HEK293 (cell line): ENCODE results near the gene PPP2R3A.

Source experiments
- CTCF ChIA-PET: fragments of 350-600 bp; formaldehyde crosslinking; extraction: SDS; loops from one replicate; lab custom pipeline; 2021; ENCODE audit warnings: antibody characterized with exemption; lab: Yijun Ruan, JAX
- POLR2A ChIA-PET: fragments of 300-600 bp; formaldehyde crosslinking; extraction: SDS; loops from one replicate; lab custom pipeline; 2020; ENCODE audit warnings: antibody characterized with exemption, inconsistent platforms; lab: Yijun Ruan, JAX
- H3K27ac ChIP-seq: fragments of 200-500 bp; sonication (Bioruptor generic); 2 replicates; pipeline ENCODE4 v1.5.1; 2014; ENCODE audit warnings: low read depth, low read length, control low read depth, inconsistent platforms; ENCODE audit errors: extremely low read depth
- H3K36me3 ChIP-seq, 2 experiments: fragments of 200-500 bp in 1 of 2; sonication (Bioruptor generic) in 1 of 2; 1 replicate in 1 of 2; 2 replicates in 1 of 2; pipeline ENCODE4 v1.5.1; 2014 to 2017; ENCODE audit warnings: inconsistent platforms in 2 of 2, low read length in 2 of 2; ENCODE audit not compliant: control insufficient read depth in 2 of 2, insufficient read depth in 1 of 2
- H3K4me1 ChIP-seq: fragments of 200-500 bp; sonication (Bioruptor generic); 2 replicates; pipeline ENCODE4 v1.5.1; 2014; ENCODE audit warnings: mild to moderate bottlenecking, low read length, inconsistent platforms; ENCODE audit not compliant: control insufficient read depth, insufficient read depth
- H3K4me3 ChIP-seq: 2 replicates; pipeline ENCODE4 v1.5.1; 2011; ENCODE audit warnings: low read depth, mild to moderate bottlenecking, control low read depth, low read length, moderate library complexity
- H3K9me3 ChIP-seq: fragments of 200-500 bp; sonication (Bioruptor generic); 2 replicates; pipeline ENCODE4 v1.5.1; 2014; ENCODE audit warnings: low read depth, low read length, inconsistent platforms; ENCODE audit not compliant: control insufficient read depth, insufficient read depth
- FEZF1 ChIP-seq: fragments of 450-650 bp; formaldehyde crosslinking; IDR thresholded peaks from 2 replicates; pipeline ENCODE4 v1.5.1; 2016; ENCODE audit warnings: missing biosample characterization, missing genetic modification characterization
- GLI2 ChIP-seq: fragments of 450-650 bp; formaldehyde crosslinking; IDR thresholded peaks from 2 replicates; pipeline ENCODE4; 2017; ENCODE audit warnings: missing biosample characterization, missing genetic modification characterization, low read depth, borderline replicate concordance
- GLIS1 ChIP-seq: fragments of 450-650 bp; formaldehyde crosslinking; IDR thresholded peaks from 2 replicates; pipeline ENCODE4 v1.5.1; 2016; ENCODE audit warnings: missing biosample characterization, missing genetic modification characterization
- OVOL3 ChIP-seq: fragments of 450-650 bp; formaldehyde crosslinking; IDR thresholded peaks from 2 replicates; pipeline ENCODE4 v1.5.1; 2016; ENCODE audit warnings: missing biosample characterization, missing genetic modification characterization
- ZBTB17 ChIP-seq: fragments of 450-650 bp; formaldehyde crosslinking; IDR thresholded peaks from 2 replicates; pipeline ENCODE4 v1.5.1; 2016; ENCODE audit warnings: missing biosample characterization, missing genetic modification characterization
- ZBTB7A ChIP-seq: fragments of 450-650 bp; formaldehyde crosslinking; IDR thresholded peaks from 2 replicates; pipeline ENCODE4 v1.5.1; 2016; ENCODE audit warnings: low read depth, missing biosample characterization, missing genetic modification characterization
- ZEB2 ChIP-seq: fragments of 450-650 bp; formaldehyde crosslinking; IDR thresholded peaks from 2 replicates; pipeline ENCODE4 v1.5.1; 2016; ENCODE audit warnings: missing biosample characterization, missing genetic modification characterization
- ZNF184 ChIP-seq: fragments of 450-650 bp; IDR thresholded peaks from 2 replicates; pipeline ENCODE4 v1.5.1; 2018; ENCODE audit warnings: missing biosample characterization, mild to moderate bottlenecking, missing genetic modification characterization
- ZNF292 ChIP-seq: fragments of 450-650 bp; formaldehyde crosslinking; IDR thresholded peaks from 2 replicates; pipeline ENCODE4 v1.5.1; 2016; ENCODE audit warnings: low read depth, missing biosample characterization, missing genetic modification characterization, borderline replicate concordance
- ZNF404 ChIP-seq: fragments of 450-650 bp; formaldehyde crosslinking; IDR thresholded peaks from 2 replicates; pipeline ENCODE4 v1.5.1; 2017; ENCODE audit warnings: missing biosample characterization, missing genetic modification characterization
- ZNF426 ChIP-seq: fragments of 450-650 bp; formaldehyde crosslinking; IDR thresholded peaks from 2 replicates; pipeline ENCODE4 v1.5.1; 2017; ENCODE audit warnings: missing biosample characterization, missing genetic modification characterization, mild to moderate bottlenecking, inconsistent platforms, moderate library complexity
- ZNF529 ChIP-seq: fragments of 450-650 bp; formaldehyde crosslinking; IDR thresholded peaks from 2 replicates; pipeline ENCODE4 v1.5.1; 2017; ENCODE audit warnings: missing genetic modification characterization, missing biosample characterization; ENCODE audit not compliant: insufficient replicate concordance
- ZNF654 ChIP-seq: fragments of 450-650 bp; formaldehyde crosslinking; IDR thresholded peaks from 2 replicates; pipeline ENCODE4 v1.5.1; 2016; ENCODE audit warnings: low read depth, missing biosample characterization, missing genetic modification characterization
- ZNF830 ChIP-seq: fragments of 450-650 bp; IDR thresholded peaks from 2 replicates; pipeline ENCODE4 v1.5.0; 2018; ENCODE audit warnings: missing biosample characterization, missing genetic modification characterization, low read depth, mild to moderate bottlenecking, moderate library complexity
- ZSCAN23 ChIP-seq: fragments of 450-650 bp; formaldehyde crosslinking; IDR thresholded peaks from 2 replicates; pipeline ENCODE4 v1.5.1; 2016; ENCODE audit warnings: missing biosample characterization, missing genetic modification characterization
- TF ChIP-seq, protein P1 (sequence below): fragments of 450-650 bp; formaldehyde crosslinking; IDR thresholded peaks from 2 replicates; pipeline ENCODE4 v1.5.1; 2017; ENCODE audit warnings: missing biosample characterization, missing genetic modification characterization
- TF ChIP-seq, protein P2 (sequence below): fragments of 450-650 bp; formaldehyde crosslinking; IDR thresholded peaks from 2 replicates; pipeline ENCODE4; 2016; ENCODE audit warnings: missing biosample characterization, missing genetic modification characterization
- TF ChIP-seq, protein P3 (sequence below): fragments of 450-650 bp; formaldehyde crosslinking; IDR thresholded peaks from 2 replicates; pipeline ENCODE4 v1.5.1; 2016; ENCODE audit warnings: missing biosample characterization, missing genetic modification characterization
- TF ChIP-seq, protein P4 (sequence below): fragments of 450-650 bp; formaldehyde crosslinking; IDR thresholded peaks from 2 replicates; pipeline ENCODE4 v1.5.1; 2016; ENCODE audit warnings: missing biosample characterization, missing genetic modification characterization, low read depth
- TF ChIP-seq, protein P5 (sequence below): IDR thresholded peaks from 2 replicates; pipeline ENCODE4 v1.6.1; 2011; ENCODE audit warnings: mild to moderate bottlenecking, low read depth, low read length, borderline replicate concordance

Gene PPP2R3A

DNA sequence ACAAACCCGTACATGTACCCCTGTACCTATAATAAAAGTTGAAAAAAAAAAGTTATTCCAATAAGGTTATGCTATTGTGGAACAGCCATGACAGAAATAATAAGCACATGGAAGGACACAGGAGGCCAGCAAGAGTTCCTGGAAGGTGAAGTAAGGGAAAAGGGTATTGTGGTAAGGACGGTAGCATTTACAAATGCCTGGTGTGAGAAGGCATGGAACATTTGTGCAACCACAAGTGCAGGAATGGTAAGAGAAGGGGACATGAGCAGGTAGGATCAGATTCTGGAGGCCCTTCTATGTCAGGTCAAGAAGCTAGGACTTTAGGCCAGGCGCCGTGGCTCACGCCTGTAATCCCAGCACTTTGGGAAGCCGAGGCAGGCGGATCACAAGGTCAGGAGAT lies 82.5 kb downstream of the PPP2R3A start (continued):
- TF ChIP-seq, protein P1, sequence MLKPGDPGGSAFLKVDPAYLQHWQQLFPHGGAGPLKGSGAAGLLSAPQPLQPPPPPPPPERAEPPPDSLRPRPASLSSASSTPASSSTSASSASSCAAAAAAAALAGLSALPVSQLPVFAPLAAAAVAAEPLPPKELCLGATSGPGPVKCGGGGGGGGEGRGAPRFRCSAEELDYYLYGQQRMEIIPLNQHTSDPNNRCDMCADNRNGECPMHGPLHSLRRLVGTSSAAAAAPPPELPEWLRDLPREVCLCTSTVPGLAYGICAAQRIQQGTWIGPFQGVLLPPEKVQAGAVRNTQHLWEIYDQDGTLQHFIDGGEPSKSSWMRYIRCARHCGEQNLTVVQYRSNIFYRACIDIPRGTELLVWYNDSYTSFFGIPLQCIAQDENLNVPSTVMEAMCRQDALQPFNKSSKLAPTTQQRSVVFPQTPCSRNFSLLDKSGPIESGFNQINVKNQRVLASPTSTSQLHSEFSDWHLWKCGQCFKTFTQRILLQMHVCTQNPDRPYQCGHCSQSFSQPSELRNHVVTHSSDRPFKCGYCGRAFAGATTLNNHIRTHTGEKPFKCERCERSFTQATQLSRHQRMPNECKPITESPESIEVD (tag by site-specific recombination): no peak
- TF ChIP-seq, all 188 proteins: peak for 0

DNA sequence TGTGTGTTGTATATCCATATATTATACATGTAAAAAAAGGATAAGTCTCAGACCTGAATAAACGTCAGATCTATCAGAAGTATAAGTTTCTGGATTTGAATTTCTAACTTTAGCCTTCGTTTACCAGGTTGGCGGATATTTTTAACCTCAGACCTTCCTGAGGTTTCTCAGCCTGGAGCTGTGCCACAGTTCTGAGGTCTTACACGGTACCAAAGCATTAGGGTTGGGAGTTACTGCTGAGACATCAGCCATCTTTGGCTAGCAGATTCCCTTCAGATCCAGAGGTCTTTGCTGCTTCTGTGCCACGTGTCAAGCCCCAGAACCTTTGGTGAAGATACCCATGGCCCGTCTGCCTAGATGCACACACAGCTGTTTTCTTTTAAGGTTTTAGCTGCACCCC lies 84.7 kb downstream of the PPP2R3A start:
- Histone ChIP-seq H3K4me1 (no peaks in the 10 kb centered on the region), H3K27ac (no peak overlapping the region), H3K4me3 (no peak overlapping the region), H3K9me3 (no peaks in the 10 kb centered on the region), H3K36me3 (peaks cover 0 to 12% of the 10 kb centered on the region in 2 experiments; a peak in 2 of 3 replicates)
- TF ChIP-seq, protein P2, sequence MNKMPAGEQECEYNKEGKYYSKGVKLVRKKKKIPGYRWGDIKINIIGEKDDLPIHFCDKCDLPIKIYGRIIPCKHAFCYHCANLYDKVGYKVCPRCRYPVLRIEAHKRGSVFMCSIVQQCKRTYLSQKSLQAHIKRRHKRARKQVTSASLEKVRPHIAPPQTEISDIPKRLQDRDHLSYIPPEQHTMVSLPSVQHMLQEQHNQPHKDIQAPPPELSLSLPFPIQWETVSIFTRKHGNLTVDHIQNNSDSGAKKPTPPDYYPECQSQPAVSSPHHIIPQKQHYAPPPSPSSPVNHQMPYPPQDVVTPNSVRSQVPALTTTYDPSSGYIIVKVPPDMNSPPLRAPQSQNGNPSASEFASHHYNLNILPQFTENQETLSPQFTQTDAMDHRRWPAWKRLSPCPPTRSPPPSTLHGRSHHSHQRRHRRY: no peak
- TF ChIP-seq, protein P3, sequence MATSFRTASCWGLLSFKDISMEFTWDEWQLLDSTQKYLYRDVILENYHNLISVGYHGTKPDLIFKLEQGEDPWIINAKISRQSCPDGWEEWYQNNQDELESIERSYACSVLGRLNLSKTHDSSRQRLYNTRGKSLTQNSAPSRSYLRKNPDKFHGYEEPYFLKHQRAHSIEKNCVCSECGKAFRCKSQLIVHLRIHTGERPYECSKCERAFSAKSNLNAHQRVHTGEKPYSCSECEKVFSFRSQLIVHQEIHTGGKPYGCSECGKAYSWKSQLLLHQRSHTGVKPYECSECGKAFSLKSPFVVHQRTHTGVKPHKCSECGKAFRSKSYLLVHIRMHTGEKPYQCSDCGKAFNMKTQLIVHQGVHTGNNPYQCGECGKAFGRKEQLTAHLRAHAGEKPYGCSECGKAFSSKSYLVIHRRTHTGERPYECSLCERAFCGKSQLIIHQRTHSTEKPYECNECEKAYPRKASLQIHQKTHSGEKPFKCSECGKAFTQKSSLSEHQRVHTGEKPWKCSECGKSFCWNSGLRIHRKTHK (tag by site-specific recombination): no peak
- TF ChIP-seq ZNF292 (tag by site-specific recombination): no peak
- TF ChIP-seq FEZF1 (tag by site-specific recombination): no peak
- no peak for TF ChIP-seq ZBTB17 (tag by site-specific recombination)
- TF ChIP-seq ZNF184 (tag by site-specific recombination): no peak
- no peak for TF ChIP-seq ZNF830
- TF ChIP-seq ZNF654 (tag by site-specific recombination): no peak
- no peak for TF ChIP-seq ZSCAN23 (tag by site-specific recombination)
- TF ChIP-seq OVOL3 (tag by site-specific recombination): no peak
- TF ChIP-seq, protein P4, sequence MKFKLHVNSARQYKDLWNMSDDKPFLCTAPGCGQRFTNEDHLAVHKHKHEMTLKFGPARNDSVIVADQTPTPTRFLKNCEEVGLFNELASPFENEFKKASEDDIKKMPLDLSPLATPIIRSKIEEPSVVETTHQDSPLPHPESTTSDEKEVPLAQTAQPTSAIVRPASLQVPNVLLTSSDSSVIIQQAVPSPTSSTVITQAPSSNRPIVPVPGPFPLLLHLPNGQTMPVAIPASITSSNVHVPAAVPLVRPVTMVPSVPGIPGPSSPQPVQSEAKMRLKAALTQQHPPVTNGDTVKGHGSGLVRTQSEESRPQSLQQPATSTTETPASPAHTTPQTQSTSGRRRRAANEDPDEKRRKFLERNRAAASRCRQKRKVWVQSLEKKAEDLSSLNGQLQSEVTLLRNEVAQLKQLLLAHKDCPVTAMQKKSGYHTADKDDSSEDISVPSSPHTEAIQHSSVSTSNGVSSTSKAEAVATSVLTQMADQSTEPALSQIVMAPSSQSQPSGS (tag by site-specific recombination): no peak
- TF ChIP-seq ZEB2 (tag by site-specific recombination): no peak
- TF ChIP-seq ZBTB7A (tag by site-specific recombination): no peak
- TF ChIP-seq ZNF426 (tag by site-specific recombination): no peak
- no peak for TF ChIP-seq ZNF404
- no peak for TF ChIP-seq ZNF529
- TF ChIP-seq GLI2 (tag by site-specific recombination): no peak
- no peak for TF ChIP-seq GLIS1 (tag by site-specific recombination)
- TF ChIP-seq, protein P5, sequence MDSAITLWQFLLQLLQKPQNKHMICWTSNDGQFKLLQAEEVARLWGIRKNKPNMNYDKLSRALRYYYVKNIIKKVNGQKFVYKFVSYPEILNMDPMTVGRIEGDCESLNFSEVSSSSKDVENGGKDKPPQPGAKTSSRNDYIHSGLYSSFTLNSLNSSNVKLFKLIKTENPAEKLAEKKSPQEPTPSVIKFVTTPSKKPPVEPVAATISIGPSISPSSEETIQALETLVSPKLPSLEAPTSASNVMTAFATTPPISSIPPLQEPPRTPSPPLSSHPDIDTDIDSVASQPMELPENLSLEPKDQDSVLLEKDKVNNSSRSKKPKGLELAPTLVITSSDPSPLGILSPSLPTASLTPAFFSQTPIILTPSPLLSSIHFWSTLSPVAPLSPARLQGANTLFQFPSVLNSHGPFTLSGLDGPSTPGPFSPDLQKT: no peak
- POLR2A ChIA-PET: no interaction called here
- CTCF ChIA-PET: interaction anchor here (0.6 to 0.7 kb wide), 3 partner anchors 133 to 467 kb away, joined by 3 to 4 read pairs (median 3); no protein-coding TSS in a partner anchor
